Measurements from ENCODE around the gene FAXC.

DNA sequence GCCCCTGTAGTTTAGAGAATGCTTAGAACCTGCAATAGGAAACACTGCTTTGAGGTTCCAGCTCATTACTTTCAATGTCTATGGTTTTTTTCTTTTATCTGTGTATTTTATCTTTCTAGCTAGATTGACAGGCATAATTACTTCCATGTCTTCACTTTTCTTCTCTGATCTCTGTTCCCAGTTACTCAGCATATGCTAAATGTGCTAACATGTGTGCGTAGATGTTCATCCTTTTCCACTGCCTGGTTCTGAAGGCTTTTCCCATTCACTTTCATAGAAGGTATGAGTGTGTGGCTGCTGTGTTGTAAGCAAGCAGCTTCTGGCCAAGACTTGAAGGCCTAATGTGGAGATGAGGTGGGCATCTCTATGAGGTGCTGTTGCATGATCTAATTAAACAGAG, 38.9 kb downstream of the FAXC start:
- TF ChIP-seq, protein P1, sequence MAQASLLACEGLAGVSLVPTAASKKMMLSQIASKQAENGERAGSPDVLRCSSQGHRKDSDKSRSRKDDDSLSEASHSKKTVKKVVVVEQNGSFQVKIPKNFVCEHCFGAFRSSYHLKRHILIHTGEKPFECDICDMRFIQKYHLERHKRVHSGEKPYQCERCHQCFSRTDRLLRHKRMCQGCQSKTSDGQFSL (CRISPR knock-in tag; IDR thresholded peaks at IDR 0.05), result no peak
- TF ChIP-seq, protein P2, sequence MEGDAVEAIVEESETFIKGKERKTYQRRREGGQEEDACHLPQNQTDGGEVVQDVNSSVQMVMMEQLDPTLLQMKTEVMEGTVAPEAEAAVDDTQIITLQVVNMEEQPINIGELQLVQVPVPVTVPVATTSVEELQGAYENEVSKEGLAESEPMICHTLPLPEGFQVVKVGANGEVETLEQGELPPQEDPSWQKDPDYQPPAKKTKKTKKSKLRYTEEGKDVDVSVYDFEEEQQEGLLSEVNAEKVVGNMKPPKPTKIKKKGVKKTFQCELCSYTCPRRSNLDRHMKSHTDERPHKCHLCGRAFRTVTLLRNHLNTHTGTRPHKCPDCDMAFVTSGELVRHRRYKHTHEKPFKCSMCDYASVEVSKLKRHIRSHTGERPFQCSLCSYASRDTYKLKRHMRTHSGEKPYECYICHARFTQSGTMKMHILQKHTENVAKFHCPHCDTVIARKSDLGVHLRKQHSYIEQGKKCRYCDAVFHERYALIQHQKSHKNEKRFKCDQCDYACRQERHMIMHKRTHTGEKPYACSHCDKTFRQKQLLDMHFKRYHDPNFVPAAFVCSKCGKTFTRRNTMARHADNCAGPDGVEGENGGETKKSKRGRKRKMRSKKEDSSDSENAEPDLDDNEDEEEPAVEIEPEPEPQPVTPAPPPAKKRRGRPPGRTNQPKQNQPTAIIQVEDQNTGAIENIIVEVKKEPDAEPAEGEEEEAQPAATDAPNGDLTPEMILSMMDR (CRISPR knock-in tag; IDR thresholded peaks at IDR 0.05), result no peak
- TF ChIP-seq TP53 (CRISPR knock-in tag; conservative IDR thresholded peaks at IDR 0.05) (no peak), YY1 (IDR thresholded peaks at IDR 0.05; ENCODE audit: insufficient read depth, insufficient replicate concordance, low read depth, low read length) (no peak), TRIM24 (CRISPR knock-in tag; IDR thresholded peaks at IDR 0.05) (no peak), ZNF891 (CRISPR knock-in tag; IDR thresholded peaks at IDR 0.05) (no peak), RBFOX2 (IDR thresholded peaks at IDR 0.05; ENCODE audit: low read depth, low read length) (no peak), BRCA1 (CRISPR knock-in tag; IDR thresholded peaks at IDR 0.05) (no peak), ZNF382 (CRISPR knock-in tag; IDR thresholded peaks at IDR 0.05; ENCODE audit: borderline replicate concordance) (no peak), TAF15 (IDR thresholded peaks at IDR 0.05; ENCODE audit: low read depth, low read length, poor library complexity, severe bottlenecking) (no peak), ZNF660 (CRISPR knock-in tag; IDR thresholded peaks at IDR 0.05; ENCODE audit: borderline replicate concordance, low read depth) (no peak)
- TF ChIP-seq, protein P3, sequence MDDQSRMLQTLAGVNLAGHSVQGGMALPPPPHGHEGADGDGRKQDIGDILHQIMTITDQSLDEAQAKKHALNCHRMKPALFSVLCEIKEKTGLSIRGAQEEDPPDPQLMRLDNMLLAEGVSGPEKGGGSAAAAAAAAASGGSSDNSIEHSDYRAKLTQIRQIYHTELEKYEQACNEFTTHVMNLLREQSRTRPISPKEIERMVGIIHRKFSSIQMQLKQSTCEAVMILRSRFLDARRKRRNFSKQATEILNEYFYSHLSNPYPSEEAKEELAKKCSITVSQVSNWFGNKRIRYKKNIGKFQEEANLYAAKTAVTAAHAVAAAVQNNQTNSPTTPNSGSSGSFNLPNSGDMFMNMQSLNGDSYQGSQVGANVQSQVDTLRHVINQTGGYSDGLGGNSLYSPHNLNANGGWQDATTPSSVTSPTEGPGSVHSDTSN (CRISPR knock-in tag; IDR thresholded peaks at IDR 0.05; ENCODE audit: borderline replicate concordance), result no peak
- TF ChIP-seq, protein P4, sequence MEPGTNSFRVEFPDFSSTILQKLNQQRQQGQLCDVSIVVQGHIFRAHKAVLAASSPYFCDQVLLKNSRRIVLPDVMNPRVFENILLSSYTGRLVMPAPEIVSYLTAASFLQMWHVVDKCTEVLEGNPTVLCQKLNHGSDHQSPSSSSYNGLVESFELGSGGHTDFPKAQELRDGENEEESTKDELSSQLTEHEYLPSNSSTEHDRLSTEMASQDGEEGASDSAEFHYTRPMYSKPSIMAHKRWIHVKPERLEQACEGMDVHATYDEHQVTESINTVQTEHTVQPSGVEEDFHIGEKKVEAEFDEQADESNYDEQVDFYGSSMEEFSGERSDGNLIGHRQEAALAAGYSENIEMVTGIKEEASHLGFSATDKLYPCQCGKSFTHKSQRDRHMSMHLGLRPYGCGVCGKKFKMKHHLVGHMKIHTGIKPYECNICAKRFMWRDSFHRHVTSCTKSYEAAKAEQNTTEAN (CRISPR knock-in tag; conservative IDR thresholded peaks at IDR 0.05), result no peak
- TF ChIP-seq, protein P5, sequence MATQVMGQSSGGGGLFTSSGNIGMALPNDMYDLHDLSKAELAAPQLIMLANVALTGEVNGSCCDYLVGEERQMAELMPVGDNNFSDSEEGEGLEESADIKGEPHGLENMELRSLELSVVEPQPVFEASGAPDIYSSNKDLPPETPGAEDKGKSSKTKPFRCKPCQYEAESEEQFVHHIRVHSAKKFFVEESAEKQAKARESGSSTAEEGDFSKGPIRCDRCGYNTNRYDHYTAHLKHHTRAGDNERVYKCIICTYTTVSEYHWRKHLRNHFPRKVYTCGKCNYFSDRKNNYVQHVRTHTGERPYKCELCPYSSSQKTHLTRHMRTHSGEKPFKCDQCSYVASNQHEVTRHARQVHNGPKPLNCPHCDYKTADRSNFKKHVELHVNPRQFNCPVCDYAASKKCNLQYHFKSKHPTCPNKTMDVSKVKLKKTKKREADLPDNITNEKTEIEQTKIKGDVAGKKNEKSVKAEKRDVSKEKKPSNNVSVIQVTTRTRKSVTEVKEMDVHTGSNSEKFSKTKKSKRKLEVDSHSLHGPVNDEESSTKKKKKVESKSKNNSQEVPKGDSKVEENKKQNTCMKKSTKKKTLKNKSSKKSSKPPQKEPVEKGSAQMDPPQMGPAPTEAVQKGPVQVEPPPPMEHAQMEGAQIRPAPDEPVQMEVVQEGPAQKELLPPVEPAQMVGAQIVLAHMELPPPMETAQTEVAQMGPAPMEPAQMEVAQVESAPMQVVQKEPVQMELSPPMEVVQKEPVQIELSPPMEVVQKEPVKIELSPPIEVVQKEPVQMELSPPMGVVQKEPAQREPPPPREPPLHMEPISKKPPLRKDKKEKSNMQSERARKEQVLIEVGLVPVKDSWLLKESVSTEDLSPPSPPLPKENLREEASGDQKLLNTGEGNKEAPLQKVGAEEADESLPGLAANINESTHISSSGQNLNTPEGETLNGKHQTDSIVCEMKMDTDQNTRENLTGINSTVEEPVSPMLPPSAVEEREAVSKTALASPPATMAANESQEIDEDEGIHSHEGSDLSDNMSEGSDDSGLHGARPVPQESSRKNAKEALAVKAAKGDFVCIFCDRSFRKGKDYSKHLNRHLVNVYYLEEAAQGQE (IDR thresholded peaks at IDR 0.05; ENCODE audit: borderline replicate concordance in 1 of 2, low read depth in 1 of 2, low read length in 2 of 2), result no peak
